Measurements from ENCODE around the gene ABHD14A.
"Not testable (repeated sequence)": the region's sequence is repeated elsewhere in the genome, so short reads cannot be mapped to it uniquely, and the experiment has no call there.

Gene ABHD14A

DNA sequence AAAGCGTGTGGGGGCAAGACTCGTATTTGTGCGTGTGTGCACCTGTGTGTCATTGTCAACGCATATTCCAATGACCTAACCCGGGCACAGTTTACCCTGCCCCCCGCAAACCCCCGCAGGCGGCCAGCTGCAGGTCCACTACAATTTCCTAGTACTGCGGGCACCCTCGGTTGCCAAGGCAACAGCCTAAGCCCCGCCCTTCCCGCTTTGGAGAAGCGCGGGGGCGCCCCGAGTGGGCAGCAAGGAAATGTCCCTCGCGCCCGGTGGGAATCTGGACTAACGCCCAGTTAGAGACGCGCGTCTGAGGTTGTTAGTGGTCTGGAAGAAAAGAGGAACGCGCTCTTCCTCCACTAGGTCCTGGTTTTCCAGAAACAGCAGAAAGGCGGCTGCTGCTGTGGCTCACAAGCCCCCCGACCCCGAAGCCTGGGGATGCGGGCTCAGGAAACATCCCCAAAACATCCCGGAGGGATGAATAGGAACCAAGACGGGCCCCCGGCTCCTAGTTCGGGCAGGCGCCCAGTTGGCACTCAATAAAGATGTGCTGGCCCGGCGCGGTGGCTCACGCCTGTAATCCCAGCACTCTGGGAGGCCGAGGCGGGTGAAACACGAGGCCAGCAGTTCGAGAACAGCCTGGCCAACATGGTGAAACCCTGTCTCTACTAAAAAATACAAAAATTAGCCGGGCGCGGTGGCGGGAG lies 1.1 kb downstream of the ABHD14A start:
- no peak for DNase-seq

DNA sequence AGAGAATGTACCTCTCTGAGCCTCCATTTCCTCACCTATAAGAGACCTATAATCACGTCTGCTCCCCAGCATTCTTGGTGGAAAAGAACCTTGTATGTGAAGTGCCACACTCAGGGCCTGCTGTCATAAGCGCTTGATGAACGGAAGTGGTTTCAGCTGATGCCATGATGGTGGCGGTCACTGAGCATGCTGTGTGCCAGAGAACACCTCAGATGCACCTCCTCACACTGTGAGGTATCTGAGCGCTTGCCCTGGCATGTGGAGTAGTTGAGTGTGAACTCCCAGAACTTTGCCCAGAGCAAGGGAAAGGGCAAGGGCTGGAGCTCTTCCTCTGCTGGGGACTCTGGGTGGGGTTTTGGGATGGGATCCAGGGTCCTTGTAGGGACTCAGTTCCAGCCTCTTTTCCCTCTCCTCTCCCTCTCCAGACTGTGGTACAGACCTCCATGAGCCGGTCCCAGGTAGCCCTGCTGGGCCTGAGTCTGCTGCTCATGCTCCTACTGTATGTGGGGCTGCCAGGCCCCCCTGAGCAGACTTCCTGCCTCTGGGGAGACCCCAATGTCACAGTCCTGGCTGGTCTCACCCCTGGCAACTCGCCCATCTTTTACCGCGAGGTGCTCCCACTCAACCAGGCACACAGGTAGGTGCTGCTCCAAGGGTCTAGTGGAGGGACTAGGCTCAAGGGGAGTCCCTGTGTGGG lies 2.7 kb downstream of the ABHD14A start:
- peak; percentile 11 for DNase-seq

DNA sequence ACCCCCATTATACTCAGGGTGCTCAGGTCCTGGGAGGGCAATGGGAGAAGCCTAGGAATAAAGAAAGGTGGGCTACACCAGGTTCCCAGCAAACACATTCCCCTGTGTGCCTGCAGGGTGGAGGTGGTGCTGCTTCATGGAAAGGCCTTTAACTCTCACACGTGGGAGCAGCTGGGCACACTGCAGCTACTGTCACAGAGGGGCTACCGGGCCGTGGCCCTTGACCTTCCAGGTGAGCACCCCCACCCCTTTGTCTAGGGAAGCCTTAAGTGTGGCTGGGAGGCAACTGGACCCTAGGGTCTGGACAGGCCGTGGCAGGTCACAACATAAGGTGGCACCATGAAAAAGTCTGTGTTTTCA lies 3.3 kb downstream of the ABHD14A start:
- no peak for DNase-seq

DNA sequence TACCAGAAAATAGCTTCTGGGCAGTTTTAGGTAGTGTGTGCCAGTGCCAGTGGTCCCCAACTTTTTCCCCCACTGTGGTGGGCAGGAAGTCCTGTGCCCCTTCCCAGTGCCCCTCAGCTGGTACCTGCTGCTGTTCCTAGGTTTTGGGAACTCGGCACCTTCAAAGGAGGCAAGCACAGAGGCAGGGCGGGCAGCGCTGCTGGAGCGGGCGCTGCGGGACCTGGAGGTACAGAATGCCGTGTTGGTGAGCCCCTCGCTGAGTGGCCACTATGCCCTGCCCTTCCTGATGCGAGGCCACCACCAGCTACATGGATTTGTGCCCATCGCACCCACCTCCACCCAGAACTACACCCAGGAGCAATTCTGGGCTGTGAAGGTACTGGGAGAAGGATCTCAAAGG lies 5.4 kb downstream of the ABHD14A start:
- DNase-seq: no peak

DNA sequence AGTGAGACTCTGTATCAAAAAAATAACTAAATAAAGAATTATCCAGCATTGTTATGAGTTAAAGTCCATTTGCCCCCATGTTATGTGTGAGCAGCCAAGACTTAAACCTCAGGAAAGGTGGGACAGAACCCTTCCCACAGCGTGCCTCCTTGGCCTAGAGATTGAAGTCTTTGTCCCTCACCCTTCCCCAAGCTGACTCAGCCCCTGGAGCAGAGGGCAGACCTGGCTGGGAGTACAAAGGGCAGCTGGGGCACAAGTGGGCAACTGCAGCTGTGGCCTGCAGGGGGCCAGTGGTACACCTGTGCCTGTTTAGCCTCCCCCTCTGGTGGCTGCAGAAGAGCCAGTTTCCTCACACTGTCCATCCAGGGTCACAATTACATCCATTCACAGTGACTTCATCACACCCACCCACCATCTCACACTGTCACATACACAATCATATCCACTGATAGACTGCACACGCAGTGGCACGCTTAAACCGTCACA lies 7.5 kb downstream of the ABHD14A start:
- DNase-seq: peak; percentile 17

DNA sequence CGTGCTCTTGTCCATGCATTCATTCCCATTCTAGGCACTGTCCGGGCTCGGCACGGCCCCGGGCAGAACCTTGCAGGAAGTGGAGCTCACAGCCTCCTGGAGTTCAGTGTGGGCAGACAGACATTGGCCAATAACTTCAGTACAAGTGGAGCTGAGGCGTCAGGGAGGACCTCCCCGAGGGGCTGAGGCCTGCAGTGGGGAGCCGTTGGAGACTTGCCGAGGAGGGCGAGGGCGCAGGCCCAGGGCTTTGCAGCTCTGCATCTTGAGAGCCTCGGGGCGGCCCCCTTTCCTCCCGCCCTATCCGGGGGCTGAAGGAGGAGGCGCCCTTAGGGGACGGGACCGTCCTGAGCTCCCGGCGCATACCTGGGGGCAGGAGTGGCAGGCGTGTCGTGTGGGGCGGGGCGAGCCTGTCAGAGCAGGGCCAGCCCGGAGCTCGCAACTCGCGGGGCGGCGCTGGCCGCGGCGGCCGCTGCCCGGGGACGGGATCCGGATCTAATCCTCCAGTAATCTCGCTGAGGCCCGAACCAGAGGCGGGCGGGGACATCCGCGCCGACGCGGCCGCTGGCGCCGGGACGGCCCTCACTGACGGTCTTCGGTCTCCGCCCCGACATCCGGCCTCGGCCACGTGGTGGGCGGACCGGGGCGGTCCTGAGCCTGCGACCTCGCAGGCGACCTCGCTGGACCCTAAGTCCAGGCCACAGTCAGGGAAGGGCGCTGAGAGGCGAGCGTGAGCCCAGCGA lies 8.1 kb downstream of the ABHD14A start, which contains the start of gene ACY1:
Gene ACY1 (plus strand): TSS at position 698 of the 740 bp plus-strand sequence. CDS start 530 bp downstream, outside the sequence.
- DNase-seq: peak; percentile 78

DNA sequence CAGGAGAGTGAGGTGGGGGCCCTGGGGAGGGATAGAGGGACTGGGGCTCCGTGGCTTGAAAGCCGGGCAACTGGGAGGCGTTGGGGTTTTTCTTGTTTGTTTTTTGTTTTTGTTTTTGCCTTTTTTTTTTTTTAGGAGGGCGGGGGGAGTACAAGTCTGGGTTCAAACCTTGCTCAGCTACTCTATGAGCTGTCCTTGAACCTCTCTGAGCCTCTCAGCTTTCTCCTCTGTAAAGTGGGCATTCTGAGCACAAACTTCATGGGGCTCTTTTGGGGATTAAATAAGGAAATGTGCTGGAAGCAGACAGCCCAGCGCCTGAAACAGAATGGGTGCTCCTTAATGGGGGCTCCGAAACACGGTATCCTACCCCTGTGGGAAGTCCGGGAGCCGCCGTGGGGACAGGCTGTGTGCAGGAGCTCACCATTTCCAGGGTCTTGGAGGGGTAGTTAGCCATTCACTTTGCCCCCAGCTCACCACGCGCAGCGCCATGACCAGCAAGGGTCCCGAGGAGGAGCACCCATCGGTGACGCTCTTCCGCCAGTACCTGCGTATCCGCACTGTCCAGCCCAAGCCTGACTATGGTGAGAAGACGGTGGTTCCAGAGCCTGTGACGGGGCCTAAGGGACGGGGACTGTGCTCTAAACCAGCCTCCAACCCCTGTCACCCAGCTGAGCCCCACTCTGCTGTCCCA lies 8.9 kb downstream of the ABHD14A start:
- DNase-seq: no peak

DNA sequence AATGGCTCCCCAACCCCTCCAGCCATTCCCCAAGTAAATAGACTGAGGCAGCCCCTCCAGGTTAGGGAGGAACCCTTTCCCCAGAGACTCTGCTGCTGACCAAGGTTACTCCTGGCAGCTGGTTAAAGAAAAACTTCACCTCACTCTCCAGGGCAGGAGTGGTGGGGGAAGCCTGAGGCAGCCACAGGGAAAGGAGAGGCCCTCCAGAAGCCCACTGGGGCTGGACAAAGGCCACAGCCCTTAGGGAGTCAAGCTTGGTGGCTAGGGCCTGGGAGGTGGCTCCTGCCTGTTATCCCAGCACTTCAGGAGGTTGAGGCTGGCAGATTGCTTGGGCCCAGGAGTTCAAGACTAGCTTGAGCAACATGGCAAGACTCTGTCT lies 9.4 kb downstream of the ABHD14A start:
- DNase-seq: no peak

GRCh38 chr3:51985063-51985462 lies 10.2 kb downstream of the ABHD14A start:
- no peak for DNase-seq

GRCh38 chr3:51986010-51986947 lies 11.4 kb downstream of the ABHD14A start:
- DNase-seq: no peak

- DNase-seq: no peak
Observed at GRCh38 chr3:51987568-51987967, 12.7 kb downstream of the ABHD14A start.

- DNase-seq: no peak
Observed at GRCh38 chr3:51988286-51989146, 13.7 kb downstream of the ABHD14A start.

- not testable (repeated sequence) for DNase-seq
Observed at GRCh38 chr3:51990501-51990971, 15.7 kb downstream of the ABHD14A start.

DNA sequence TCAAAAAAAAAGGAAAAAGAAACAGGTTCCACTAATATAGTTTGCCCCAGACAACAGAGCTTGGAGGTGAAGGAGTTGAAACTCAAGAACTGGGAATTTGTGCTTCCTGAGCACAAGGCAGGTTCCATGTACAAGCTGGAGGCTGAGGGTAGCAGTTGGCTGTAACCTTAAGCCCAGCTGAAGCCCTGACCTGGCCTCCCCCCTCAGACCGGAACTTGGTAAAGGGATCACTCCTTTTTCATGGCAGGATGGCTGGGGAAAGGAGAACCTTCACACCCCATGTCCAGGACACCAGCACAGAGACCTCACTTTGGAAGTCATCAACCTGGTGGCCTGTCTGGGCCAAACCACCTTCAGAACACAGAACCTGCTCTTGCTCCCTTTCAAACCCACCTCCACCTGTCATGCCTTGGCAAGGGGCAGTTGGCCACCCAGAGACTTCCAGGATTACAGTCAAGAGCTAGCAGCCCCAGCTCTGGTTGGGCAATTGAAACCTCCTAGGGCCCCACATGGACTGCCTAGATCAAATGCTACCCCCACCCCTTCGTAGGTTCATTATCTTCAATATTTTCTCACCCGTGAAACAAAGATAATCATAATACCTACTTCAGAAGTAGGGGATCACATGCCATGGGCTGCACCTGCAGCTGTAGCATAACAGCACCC lies 17.3 kb downstream of the ABHD14A start:
- DNase-seq: no peak

- DNase-seq: not testable (repeated sequence)
Observed at GRCh38 chr3:51993657-51994056, 18.8 kb downstream of the ABHD14A start.

- DNase-seq: no peak
Observed at GRCh38 chr3:51994530-51994929, 19.7 kb downstream of the ABHD14A start.

DNA sequence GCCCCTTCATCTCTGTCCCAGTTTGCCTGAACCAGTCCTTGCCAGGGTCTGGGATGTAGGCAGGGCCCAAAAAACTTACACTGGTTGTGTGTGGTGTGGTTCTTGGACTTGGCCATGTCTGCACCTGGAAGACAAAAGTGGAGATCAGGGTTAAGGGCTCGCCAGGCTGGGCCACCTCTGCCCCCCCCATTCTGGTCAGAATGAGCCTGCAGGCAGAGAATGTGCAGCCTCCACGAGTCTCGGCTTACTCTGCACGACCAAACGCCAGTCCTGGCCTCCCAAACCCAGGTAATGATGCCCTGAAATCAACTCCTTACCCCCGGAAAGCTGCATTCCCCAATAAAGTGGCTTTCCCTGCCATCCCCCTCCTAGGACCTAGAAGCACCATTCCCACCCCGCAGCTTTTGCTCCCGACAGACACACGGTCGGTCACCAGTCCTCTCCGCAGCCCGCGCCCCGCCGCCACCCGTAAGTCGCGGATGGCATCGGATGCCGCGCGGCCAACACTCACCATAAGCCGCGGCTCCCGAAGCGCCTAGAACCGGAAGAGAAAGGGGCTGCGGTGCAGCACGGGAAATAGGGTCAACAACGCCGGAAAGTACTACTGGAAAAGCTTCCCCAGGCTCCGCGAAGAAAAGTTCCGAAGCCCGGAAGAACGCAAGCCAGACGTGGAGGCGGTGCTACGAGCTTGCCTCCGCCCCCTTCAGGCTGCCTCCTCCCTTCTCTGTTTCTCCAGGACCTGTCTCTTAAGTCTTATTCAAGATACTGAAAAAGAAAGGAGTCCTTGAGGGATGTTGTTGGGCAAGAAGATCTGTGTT lies 20.7 kb downstream of the ABHD14A start, which contains the start of gene RPL29:
Gene RPL29 (minus strand): TSS at position 550 of the 818 bp plus-strand sequence. CDS start 434 bp downstream, at position 116.
- DNase-seq: peak; percentile 90

GRCh38 chr3:51997172-51997571 lies 22.3 kb downstream of the ABHD14A start:
- no peak for DNase-seq
